Stimulated activated naive CD8-positive, alpha-beta T cell treated with anti-CD3 and anti-CD28 coated beads, Interleukin-15, amount 100 ng/mL, for 72 hours (primary cell): ENCODE data around the gene TPMT.
A peak's percentile ranks its signal among the peaks of the same experiment; 100 is the strongest.
"Not testable (repeated sequence)": the region's sequence is repeated elsewhere in the genome, so short reads cannot be mapped to it uniquely, and the experiment has no call there.

Experiments
- ATAC-seq: fragments of 150-1000 bp; cut with Tn5 transposase; 2 replicates; pipeline ENCODE4 v1.10.0; 2021; ENCODE audit warnings: mild to moderate bottlenecking, moderate library complexity
- DNase-seq, 2 donors: peaks; one replicate each; pipeline ENCODE4 v3.0.0; 2021 to 2022
- H3K27ac Mint-ChIP-seq, 2 donors: one replicate each; pipeline ENCODE4 v1.8.0; 2022; ENCODE audit warnings: mild to moderate bottlenecking in 2 of 2, mixed read lengths in 2 of 2, moderate library complexity in 2 of 2
- H3K27me3 Mint-ChIP-seq: one replicate; pipeline ENCODE4 v1.8.0; 2022; ENCODE audit warnings: mixed read lengths
- H3K4me1 Mint-ChIP-seq: one replicate; pipeline ENCODE4 v1.8.0; 2022; ENCODE audit warnings: mild to moderate bottlenecking, mixed read lengths
- H3K4me3 Mint-ChIP-seq, 2 donors: one replicate each; pipeline ENCODE4 v1.8.0; 2022; ENCODE audit warnings: mild to moderate bottlenecking in 2 of 2, mixed read lengths in 2 of 2, moderate library complexity in 1 of 2
- H3K9me3 Mint-ChIP-seq, 2 donors: one replicate each; pipeline ENCODE4 v1.8.0; 2022; ENCODE audit warnings: mixed read lengths in 2 of 2

Gene TPMT

GRCh38 chr6:18154507-18155149 lies at the start of gene TPMT:
TSS of gene TPMT (minus strand) at chr6:18155077. CDS start at chr6:18149127, 5,950 bp downstream.
- DNase-seq (peak in 1 of 2 donors; percentile 10), ATAC-seq (peak; percentile 72)
- Mint-ChIP-seq H3K27me3 (no peaks in the 10 kb centered on the region), H3K4me1 (peaks cover 32% of the 10 kb centered on the region), H3K9me3 (peaks cover 0 to 4% of the 10 kb centered on the region in 2 donors), H3K27ac (peak within 1 kb of the TSS; percentile 97 to 99), H3K4me3 (peak within 1 kb of the TSS; percentile 99 to 100)

GRCh38 chr6:18203786-18204185 lies 48.9 kb upstream of the TPMT start:
- Mint-ChIP-seq H3K9me3 (no peaks in the 10 kb centered on the region), H3K27me3 (no peaks in the 10 kb centered on the region), H3K27ac (no peak overlapping the region), H3K4me1 (no peaks in the 10 kb centered on the region), H3K4me3 (no peak overlapping the region)
- no peak for DNase-seq
- ATAC-seq, result no peak

- Mint-ChIP-seq H3K9me3 (no peaks in the 10 kb centered on the region), H3K27ac (no peak overlapping the region), H3K4me3 (no peak overlapping the region), H3K4me1 (no peaks in the 10 kb centered on the region), H3K27me3 (no peaks in the 10 kb centered on the region)
- DNase-seq (no peak), ATAC-seq (no peak)
Observed at GRCh38 chr6:18192026-18192425, 37.1 kb upstream of the TPMT start.

- DNase-seq, result no peak
- Mint-ChIP-seq H3K27me3 (no peaks in the 10 kb centered on the region), H3K27ac (no peak overlapping the region), H3K4me1 (peaks cover 6% of the 10 kb centered on the region), H3K4me3 (no peak overlapping the region), H3K9me3 (no peaks in the 10 kb centered on the region)
- ATAC-seq, result no peak
Observed at GRCh38 chr6:18189196-18189595, 34.3 kb upstream of the TPMT start.

- Mint-ChIP-seq H3K27ac (no peak overlapping the region), H3K4me1 (peaks cover 6% of the 10 kb centered on the region), H3K4me3 (no peak overlapping the region), H3K9me3 (no peaks in the 10 kb centered on the region), H3K27me3 (no peaks in the 10 kb centered on the region)
- ATAC-seq (no peak), DNase-seq (no peak)
Observed at GRCh38 chr6:18187701-18188100, 32.8 kb upstream of the TPMT start.

- Mint-ChIP-seq H3K4me3 (no peak overlapping the region), H3K27ac (no peak overlapping the region), H3K4me1 (peaks cover 6% of the 10 kb centered on the region), H3K9me3 (no peaks in the 10 kb centered on the region), H3K27me3 (no peaks in the 10 kb centered on the region)
- ATAC-seq (no peak), DNase-seq (no peak)
Observed at GRCh38 chr6:18186540-18187250, 31.8 kb upstream of the TPMT start.

GRCh38 chr6:18186033-18186432 lies 31.2 kb upstream of the TPMT start:
- Mint-ChIP-seq H3K4me3 (no peak overlapping the region), H3K4me1 (peaks cover 6% of the 10 kb centered on the region), H3K9me3 (no peaks in the 10 kb centered on the region), H3K27ac (no peak overlapping the region), H3K27me3 (no peaks in the 10 kb centered on the region)
- no peak for ATAC-seq
- DNase-seq, result no peak

GRCh38 chr6:18185624-18186023 lies 30.7 kb upstream of the TPMT start:
- H3K9me3 Mint-ChIP-seq, result no peaks in the 10 kb centered on the region
- no peak for DNase-seq
- ATAC-seq, result no peak
- H3K27me3 Mint-ChIP-seq, result no peaks in the 10 kb centered on the region
- no peak overlapping the region for H3K27ac Mint-ChIP-seq
- H3K4me1 Mint-ChIP-seq, result peaks cover 6% of the 10 kb centered on the region
- H3K4me3 Mint-ChIP-seq, result no peak overlapping the region

- no peaks in the 10 kb centered on the region for H3K9me3 Mint-ChIP-seq
- DNase-seq (no peak), ATAC-seq (no peak)
- no peaks in the 10 kb centered on the region for H3K27me3 Mint-ChIP-seq
- no peak overlapping the region for H3K27ac Mint-ChIP-seq
- H3K4me1 Mint-ChIP-seq, result peaks cover 6% of the 10 kb centered on the region
- H3K4me3 Mint-ChIP-seq, result no peak overlapping the region
Observed at GRCh38 chr6:18183766-18184165, 28.9 kb upstream of the TPMT start.

- H3K4me1 Mint-ChIP-seq, result peaks cover 6% of the 10 kb centered on the region
- H3K27ac Mint-ChIP-seq, result no peak overlapping the region
- no peaks in the 10 kb centered on the region for H3K27me3 Mint-ChIP-seq
- no peak for ATAC-seq
- H3K4me3 Mint-ChIP-seq, result no peak overlapping the region
- DNase-seq, result no peak
- no peaks in the 10 kb centered on the region for H3K9me3 Mint-ChIP-seq
Observed at GRCh38 chr6:18182568-18182967, 27.7 kb upstream of the TPMT start.

- Mint-ChIP-seq H3K27me3 (no peaks in the 10 kb centered on the region), H3K9me3 (peaks cover 0 to 19% of the 10 kb centered on the region in 2 donors), H3K27ac (no peak overlapping the region), H3K4me1 (peaks cover 9% of the 10 kb centered on the region), H3K4me3 (no peak overlapping the region)
- DNase-seq, result no peak
- no peak for ATAC-seq
Observed at GRCh38 chr6:18179770-18180356, 25.0 kb upstream of the TPMT start.

- no peaks in the 10 kb centered on the region for H3K27me3 Mint-ChIP-seq
- no peak overlapping the region for H3K27ac Mint-ChIP-seq
- DNase-seq (no peak), ATAC-seq (no peak)
- no peak overlapping the region for H3K4me3 Mint-ChIP-seq
- peaks cover 0 to 19% of the 10 kb centered on the region in 2 donors for H3K9me3 Mint-ChIP-seq
- H3K4me1 Mint-ChIP-seq, result peaks cover 9% of the 10 kb centered on the region
Observed at GRCh38 chr6:18178960-18179615, 24.2 kb upstream of the TPMT start.

GRCh38 chr6:18177286-18177965 lies 22.5 kb upstream of the TPMT start:
- Mint-ChIP-seq H3K4me3 (no peak overlapping the region), H3K27ac (no peak overlapping the region), H3K9me3 (peaks cover 0 to 19% of the 10 kb centered on the region in 2 donors), H3K4me1 (peaks cover 9% of the 10 kb centered on the region), H3K27me3 (no peaks in the 10 kb centered on the region)
- no peak for DNase-seq
- no peak for ATAC-seq

GRCh38 chr6:18176198-18176597 lies 21.3 kb upstream of the TPMT start:
- H3K4me1 Mint-ChIP-seq, DNase-seq, H3K4me3 Mint-ChIP-seq, ATAC-seq, H3K27me3 Mint-ChIP-seq, H3K27ac Mint-ChIP-seq: not testable (repeated sequence)
- peaks cover 0 to 19% of the 10 kb centered on the region in 2 donors for H3K9me3 Mint-ChIP-seq

- H3K27me3 Mint-ChIP-seq, result no peaks in the 10 kb centered on the region
Observed at GRCh38 chr6:18171871-18172270, 17.0 kb upstream of the TPMT start.

More at GRCh38 chr6:18171871-18172270, 17.0 kb upstream of the TPMT start:
- no peak overlapping the region for H3K27ac Mint-ChIP-seq
- peaks cover 6 to 24% of the 10 kb centered on the region in 2 donors for H3K9me3 Mint-ChIP-seq
- no peak for DNase-seq
- H3K4me3 Mint-ChIP-seq, result no peak overlapping the region
- H3K4me1 Mint-ChIP-seq, result peaks cover 9% of the 10 kb centered on the region
- ATAC-seq, result no peak
